Activated naive CD8-positive, alpha-beta T cell treated with anti-CD3 and anti-CD28 coated beads, Interleukin-2, amount 50 U/mL, for 24 hours (primary cell): ENCODE measurements around the gene CLIP3.
A peak's percentile ranks its signal among the peaks of the same experiment; 100 is the strongest.
"Not testable (repeated sequence)": the region's sequence is repeated elsewhere in the genome, so short reads cannot be mapped to it uniquely, and the experiment has no call there.

Experiments
- ATAC-seq: fragments of 150-1000 bp; cut with Tn5 transposase; one replicate; pipeline ENCODE4 v1.10.0; 2021
- DNase-seq: peaks from one replicate; pipeline ENCODE4 v3.0.0; 2021
- H3K27ac Mint-ChIP-seq: one replicate; pipeline ENCODE4 v1.8.0; 2021; ENCODE audit warnings: mild to moderate bottlenecking, mixed read lengths
- H3K27me3 Mint-ChIP-seq: one replicate; pipeline ENCODE4 v1.8.0; 2021; ENCODE audit warnings: mixed read lengths
- H3K36me3 Mint-ChIP-seq: one replicate; pipeline ENCODE4 v1.8.0; 2021; ENCODE audit warnings: low read depth, mixed read lengths
- H3K4me1 Mint-ChIP-seq: one replicate; pipeline ENCODE4 v1.8.0; 2021; ENCODE audit warnings: mixed read lengths
- H3K4me3 Mint-ChIP-seq: one replicate; pipeline ENCODE4 v1.8.0; 2021; ENCODE audit warnings: mild to moderate bottlenecking, moderate library complexity, mixed read lengths
- H3K9me3 Mint-ChIP-seq: one replicate; pipeline ENCODE4 v1.8.0; 2021; ENCODE audit warnings: mixed read lengths

CLIP3 gene, protein sequence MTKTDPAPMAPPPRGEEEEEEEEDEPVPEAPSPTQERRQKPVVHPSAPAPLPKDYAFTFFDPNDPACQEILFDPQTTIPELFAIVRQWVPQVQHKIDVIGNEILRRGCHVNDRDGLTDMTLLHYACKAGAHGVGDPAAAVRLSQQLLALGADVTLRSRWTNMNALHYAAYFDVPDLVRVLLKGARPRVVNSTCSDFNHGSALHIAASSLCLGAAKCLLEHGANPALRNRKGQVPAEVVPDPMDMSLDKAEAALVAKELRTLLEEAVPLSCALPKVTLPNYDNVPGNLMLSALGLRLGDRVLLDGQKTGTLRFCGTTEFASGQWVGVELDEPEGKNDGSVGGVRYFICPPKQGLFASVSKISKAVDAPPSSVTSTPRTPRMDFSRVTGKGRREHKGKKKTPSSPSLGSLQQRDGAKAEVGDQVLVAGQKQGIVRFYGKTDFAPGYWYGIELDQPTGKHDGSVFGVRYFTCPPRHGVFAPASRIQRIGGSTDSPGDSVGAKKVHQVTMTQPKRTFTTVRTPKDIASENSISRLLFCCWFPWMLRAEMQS

DNA sequence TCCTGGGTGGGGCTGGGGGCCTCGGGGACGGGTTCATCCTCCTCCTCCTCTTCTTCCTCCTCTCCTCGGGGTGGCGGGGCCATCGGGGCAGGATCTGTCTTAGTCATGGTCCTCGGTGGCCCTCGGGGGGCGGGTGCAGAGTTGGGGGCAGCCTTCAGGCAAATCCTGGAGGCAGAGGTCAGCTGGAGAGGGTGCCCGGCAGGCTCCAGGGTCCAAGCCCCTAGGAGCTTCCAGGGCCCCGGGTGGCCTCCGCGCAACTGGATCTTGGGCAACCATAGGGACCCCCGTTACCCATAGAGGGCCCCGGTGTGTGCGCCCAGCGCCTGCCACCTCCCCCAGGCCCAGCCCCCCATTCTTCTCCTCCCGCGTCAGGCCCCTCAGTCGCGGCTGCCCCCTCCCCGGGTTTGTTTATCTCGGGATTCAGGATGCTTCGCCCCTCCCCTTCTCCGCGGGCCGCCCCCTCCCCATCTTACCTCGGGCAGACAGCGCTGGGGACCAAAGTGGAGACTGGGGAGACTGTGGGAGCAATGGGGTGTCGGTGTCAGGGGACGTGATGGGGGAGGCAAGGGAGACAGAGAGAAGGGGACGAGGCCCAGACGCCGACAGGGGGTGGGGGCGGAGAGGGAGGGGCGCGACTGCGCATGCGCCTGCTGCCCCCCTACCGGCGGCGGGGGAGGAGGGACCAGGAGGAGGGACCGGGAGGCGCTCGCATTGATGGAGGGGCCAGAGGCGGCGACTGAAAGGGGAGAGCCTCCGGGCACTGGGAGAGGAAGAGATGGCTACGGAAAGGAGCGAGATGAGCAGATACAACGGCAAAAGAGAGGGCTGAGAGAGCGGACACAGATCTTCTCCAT is at the start of gene CLIP3:
TSS of gene CLIP3 (minus strand) at position 623 of the 854 bp plus-strand sequence. CDS start at position 107, 516 bp downstream.
- Mint-ChIP-seq H3K4me1 (peaks cover 15% of the 10 kb centered on the region), H3K36me3 (peaks cover 22% of the 10 kb centered on the region), H3K9me3 (no peaks in the 10 kb centered on the region), H3K27me3 (no peaks in the 10 kb centered on the region), H3K4me3 (peak within 1 kb of the TSS; percentile 21), H3K27ac (no peak within 1 kb of the TSS)
- ATAC-seq, result no peak
- DNase-seq, result peak; percentile 46

DNA sequence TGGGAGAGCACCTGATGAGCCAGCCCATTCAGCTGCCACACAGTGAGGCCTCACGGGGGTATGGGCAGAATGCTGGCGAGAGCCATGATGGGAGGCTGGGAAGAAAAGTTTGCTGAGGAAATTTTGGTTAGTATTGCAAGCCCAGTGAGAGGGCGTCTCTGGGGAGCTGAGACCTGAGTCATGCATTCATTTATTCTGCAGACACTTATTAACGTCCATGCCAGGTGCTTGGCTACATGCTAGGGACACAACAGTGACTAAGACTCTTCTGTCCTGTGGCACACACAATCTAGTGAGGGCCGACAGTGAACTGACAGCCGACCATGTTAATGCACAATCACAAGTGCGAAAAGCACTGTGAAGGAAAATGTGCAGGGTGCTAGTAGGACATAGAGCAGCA is 49.2 kb upstream of the CLIP3 start:
- H3K4me1 Mint-ChIP-seq, result no peaks in the 10 kb centered on the region
- no peak overlapping the region for H3K4me3 Mint-ChIP-seq
- H3K27ac Mint-ChIP-seq, result no peak overlapping the region
- DNase-seq (no peak), ATAC-seq (no peak)
- H3K27me3 Mint-ChIP-seq, result no peaks in the 10 kb centered on the region
- H3K36me3 Mint-ChIP-seq, result peaks cover 43% of the 10 kb centered on the region
- no peaks in the 10 kb centered on the region for H3K9me3 Mint-ChIP-seq

DNA sequence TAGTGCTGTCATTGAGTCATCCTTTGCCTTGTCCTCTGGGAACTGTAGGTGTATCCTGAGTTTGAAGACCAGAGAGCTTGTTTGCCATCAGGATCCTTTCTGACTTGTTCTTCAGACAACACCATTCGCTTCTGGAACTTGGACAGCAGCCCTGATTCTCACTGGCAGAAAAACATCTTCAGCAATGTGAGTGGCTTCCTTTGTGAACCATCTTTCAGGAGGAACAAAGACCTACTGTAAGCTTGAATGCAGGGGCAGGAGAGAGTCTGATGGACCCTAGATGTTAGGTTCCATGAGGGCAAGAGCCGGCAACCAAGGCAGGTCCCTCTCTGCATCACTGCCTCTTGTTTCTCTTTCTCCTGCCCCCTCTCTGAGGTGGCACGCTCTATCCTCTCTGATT is 48.7 kb upstream of the CLIP3 start:
- no peak for ATAC-seq
- Mint-ChIP-seq H3K27me3 (no peaks in the 10 kb centered on the region), H3K4me1 (no peaks in the 10 kb centered on the region), H3K36me3 (peaks cover 45% of the 10 kb centered on the region), H3K27ac (no peak overlapping the region), H3K4me3 (no peak overlapping the region), H3K9me3 (no peaks in the 10 kb centered on the region)
- DNase-seq, result no peak

DNA sequence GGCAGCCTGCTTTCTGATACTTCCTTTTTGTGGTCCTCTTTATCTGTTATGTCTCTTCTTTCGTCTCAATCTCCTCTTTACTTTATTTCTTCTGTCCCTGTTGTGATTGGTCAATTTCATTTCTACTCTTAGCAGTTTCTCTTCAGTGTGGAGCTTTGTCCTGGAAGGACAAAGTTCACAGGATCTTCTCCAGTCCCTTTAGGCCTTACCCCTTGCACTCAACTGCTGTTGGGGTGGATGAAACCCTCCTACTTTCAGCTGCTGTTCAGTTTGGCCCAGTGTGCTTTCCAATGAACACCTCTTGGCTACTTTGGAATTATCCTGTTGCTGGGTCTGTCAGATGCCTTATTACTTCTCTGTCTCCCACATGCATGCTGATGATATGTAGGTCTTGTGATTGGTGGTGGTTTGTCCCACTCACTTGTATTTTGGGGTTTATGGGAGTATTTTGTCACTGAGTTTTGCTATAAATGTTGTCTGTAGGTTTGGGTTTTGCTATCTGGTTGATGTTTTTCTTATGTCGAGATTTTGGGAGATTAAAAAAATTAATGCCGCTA is 46.8 kb upstream of the CLIP3 start:
- no peak overlapping the region for H3K27ac Mint-ChIP-seq
- peaks cover 36% of the 10 kb centered on the region for H3K36me3 Mint-ChIP-seq

DNA sequence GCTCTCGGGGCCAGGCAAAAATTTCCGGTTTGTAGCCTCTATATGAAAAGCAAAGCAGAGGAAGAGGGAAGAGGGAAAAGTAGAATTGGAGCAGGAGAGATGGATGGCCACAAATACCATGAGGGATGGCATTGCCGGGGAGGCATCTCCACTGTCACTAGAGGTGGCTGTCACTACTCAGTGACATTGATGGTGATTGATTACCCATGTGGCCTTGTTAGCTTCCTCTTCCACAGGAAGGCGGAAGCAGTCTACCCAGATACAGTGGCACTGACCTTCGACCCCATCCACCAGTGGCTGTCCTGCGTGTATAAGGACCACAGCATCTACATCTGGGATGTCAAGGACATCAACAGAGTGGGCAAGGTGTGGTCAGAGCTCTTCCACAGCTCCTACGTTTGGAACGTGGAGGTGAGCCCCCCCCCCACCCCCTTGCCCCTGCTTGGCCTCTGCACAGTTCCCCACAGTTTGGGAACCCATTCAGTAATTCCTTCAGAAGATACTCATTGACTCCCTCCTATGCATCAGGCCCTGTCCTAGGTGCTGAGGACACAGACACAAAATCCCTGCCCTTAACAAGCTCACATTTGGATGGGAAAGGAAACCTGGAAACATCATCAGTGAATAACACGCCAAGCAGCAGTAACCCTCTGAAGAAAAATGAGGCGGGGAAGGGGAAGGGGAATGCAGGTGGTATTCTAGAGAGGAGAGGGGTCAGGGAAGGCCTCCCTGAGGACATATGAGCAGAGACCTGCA is 40.6 kb upstream of the CLIP3 start:
- Mint-ChIP-seq H3K9me3 (no peaks in the 10 kb centered on the region), H3K27ac (no peak overlapping the region), H3K4me1 (peaks cover 2% of the 10 kb centered on the region), H3K4me3 (no peak overlapping the region), H3K36me3 (peaks cover 29% of the 10 kb centered on the region), H3K27me3 (no peaks in the 10 kb centered on the region)
- no peak for DNase-seq
- ATAC-seq, result no peak

More for the DNA sequence above, 46.8 kb upstream of the CLIP3 start:
- no peak for DNase-seq
- H3K4me1 Mint-ChIP-seq, result no peaks in the 10 kb centered on the region
- no peak for ATAC-seq
- no peaks in the 10 kb centered on the region for H3K9me3 Mint-ChIP-seq
- no peaks in the 10 kb centered on the region for H3K27me3 Mint-ChIP-seq
- no peak overlapping the region for H3K4me3 Mint-ChIP-seq

DNA sequence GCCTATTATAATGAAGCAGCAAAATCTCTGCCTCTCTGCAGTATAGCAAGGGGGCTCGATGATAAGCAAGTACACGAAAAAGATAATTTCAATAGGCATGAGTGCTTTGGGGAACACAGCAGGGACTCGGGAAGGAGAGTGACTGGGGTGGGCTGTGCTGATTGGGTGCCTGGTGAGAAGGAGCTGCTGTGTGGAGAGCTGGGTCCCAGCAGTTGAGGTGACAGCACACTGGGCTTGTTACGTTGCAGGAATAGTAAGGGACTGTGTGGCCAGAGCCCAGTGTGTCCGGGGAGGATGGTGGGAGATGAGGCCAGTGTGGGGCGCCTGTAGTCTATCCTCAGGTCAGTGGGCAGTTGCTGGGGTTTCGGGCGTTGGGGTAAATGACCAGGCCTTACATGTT is 39.4 kb upstream of the CLIP3 start:
- ATAC-seq (no peak), DNase-seq (no peak)
- Mint-ChIP-seq H3K27ac (no peak overlapping the region), H3K36me3 (peaks cover 38% of the 10 kb centered on the region), H3K4me3 (no peak overlapping the region), H3K27me3 (no peaks in the 10 kb centered on the region), H3K9me3 (no peaks in the 10 kb centered on the region), H3K4me1 (peaks cover 2% of the 10 kb centered on the region)

DNA sequence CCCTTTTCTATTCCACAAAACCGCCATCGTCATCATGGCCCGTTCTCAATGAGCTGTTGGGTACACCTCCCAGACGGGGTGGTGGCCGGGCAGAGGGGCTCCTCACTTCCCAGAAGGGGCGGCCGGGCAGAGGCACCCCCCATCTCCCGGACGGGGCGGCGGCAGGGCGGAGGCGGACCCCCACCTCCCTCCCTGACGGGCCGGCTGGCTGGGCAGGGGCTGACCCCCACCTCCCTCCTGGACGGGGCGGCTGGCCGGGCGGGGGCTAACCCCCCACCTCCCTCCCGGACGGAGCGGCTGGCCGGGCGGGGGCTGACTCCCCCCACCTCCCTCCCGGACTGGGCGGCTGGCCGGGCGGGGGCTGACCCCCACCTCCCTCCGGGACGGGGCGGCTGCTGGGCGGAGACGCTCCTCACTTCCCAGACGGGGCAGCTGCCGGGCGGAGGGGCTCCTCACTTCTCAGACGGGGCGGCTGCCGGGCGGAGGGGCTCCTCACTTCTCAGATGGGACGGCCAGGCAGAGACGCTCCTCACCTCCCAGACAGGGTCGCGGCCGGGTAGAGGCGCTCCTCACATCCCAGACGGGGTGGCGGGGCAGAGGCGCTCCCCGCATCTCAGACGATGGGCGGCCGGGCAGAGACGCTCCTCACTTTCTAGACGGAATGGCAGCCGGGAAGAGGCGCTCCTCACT is 36.3 kb upstream of the CLIP3 start:
- not testable (repeated sequence) for H3K27me3 Mint-ChIP-seq, H3K4me1 Mint-ChIP-seq, H3K4me3 Mint-ChIP-seq, H3K9me3 Mint-ChIP-seq, H3K27ac Mint-ChIP-seq, DNase-seq, ATAC-seq
- H3K36me3 Mint-ChIP-seq, result peaks cover 39% of the 10 kb centered on the region

DNA sequence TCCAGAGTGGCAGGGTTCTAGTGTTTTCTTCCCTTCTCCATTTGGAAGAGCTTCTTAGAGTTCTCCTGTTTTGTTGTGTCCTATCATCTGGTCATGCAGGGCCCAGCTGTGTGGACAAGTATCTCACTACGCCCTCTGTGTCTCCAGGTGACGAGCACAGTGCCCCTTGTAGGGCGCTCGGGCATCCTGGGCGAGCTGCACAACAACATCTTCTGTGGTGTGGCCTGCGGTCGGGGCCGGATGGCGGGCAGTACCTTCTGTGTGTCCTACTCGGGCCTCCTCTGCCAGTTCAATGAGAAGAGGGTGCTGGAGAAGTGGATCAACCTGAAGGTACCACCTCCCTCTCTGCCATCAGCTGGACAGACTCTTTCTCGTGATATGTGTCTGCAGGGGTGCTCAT is 35.0 kb upstream of the CLIP3 start:
- DNase-seq, result no peak
- Mint-ChIP-seq H3K4me1 (peaks cover 2% of the 10 kb centered on the region), H3K36me3 (peaks cover 40% of the 10 kb centered on the region), H3K27ac (no peak overlapping the region), H3K4me3 (no peak overlapping the region), H3K9me3 (no peaks in the 10 kb centered on the region), H3K27me3 (no peaks in the 10 kb centered on the region)
- ATAC-seq, result no peak

DNA sequence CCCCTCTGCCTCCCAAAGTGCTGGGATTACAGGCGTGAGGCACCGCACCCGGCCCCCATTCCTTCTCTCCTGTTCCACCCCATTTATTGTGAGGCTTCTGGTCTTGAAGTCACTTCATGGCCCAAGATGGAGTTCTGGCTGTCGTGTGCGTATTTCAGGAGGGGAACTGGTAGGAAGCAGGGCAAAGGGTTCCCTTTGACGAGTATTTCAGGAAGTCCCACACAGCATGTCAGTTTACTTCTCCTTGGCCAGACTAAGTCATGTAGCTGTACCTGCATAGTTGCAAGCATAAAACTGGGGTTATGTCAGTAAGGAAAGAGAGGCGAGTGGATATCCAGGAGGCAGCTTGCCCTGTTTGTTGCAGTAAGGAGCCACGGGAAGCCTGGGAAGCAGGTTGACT is 32.2 kb upstream of the CLIP3 start:
- DNase-seq (no peak), ATAC-seq (no peak)
- Mint-ChIP-seq H3K36me3 (peaks cover 28% of the 10 kb centered on the region), H3K4me1 (no peaks in the 10 kb centered on the region), H3K4me3 (no peak overlapping the region), H3K27ac (no peak overlapping the region), H3K9me3 (no peaks in the 10 kb centered on the region), H3K27me3 (no peaks in the 10 kb centered on the region)

DNA sequence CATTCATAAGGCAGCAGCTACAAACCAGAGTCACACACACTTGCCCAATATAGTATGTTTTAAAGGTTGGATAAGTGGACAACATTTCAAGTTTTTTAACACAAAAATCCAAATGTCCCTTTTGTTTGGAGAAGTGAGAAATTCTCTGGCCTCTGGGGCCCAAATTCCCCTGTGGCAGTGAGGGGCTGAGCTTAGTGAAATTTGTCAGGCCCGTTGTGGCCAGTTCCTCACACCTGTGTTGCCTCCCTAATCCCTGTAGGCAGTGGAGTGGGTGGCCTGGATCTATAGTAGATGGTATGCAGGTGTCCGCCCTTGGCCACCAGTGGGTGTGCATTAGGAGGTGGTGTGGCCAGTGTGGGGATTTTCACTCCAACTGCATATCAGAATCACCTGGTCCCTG is 28.7 kb upstream of the CLIP3 start:
- peaks cover 20% of the 10 kb centered on the region for H3K36me3 Mint-ChIP-seq
- H3K9me3 Mint-ChIP-seq, result no peaks in the 10 kb centered on the region
- H3K27me3 Mint-ChIP-seq, result no peaks in the 10 kb centered on the region
- H3K4me1 Mint-ChIP-seq, result peaks cover 1% of the 10 kb centered on the region
- no peak overlapping the region for H3K4me3 Mint-ChIP-seq
- DNase-seq (no peak), ATAC-seq (no peak)
- no peak overlapping the region for H3K27ac Mint-ChIP-seq

DNA sequence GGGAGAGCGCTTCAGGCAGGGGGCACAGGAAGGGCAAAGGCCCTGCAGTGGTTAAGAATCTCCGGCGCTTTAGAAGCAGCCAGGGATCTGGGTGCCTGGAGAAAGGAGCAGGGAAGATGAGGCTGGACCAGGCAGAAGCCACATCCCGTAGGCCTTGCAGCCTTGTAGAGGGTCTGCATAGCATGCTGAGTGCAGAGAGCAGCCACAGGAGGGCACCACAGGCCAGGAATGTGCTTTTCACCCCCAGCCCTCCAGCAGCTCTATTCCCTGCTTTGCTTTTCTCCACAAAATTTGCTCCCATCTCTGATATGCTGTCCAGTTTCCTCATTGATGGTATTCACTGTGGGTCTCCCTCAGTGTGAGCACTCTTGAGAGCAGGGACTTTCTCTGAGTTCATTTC is 27.8 kb upstream of the CLIP3 start:
- no peak for ATAC-seq
- no peaks in the 10 kb centered on the region for H3K9me3 Mint-ChIP-seq
- H3K4me3 Mint-ChIP-seq, result no peak overlapping the region
- H3K27me3 Mint-ChIP-seq, result no peaks in the 10 kb centered on the region
- peaks cover 7% of the 10 kb centered on the region for H3K4me1 Mint-ChIP-seq
- no peak overlapping the region for H3K27ac Mint-ChIP-seq
- DNase-seq, result peak; percentile 20
- H3K36me3 Mint-ChIP-seq, result peaks cover 20% of the 10 kb centered on the region

DNA sequence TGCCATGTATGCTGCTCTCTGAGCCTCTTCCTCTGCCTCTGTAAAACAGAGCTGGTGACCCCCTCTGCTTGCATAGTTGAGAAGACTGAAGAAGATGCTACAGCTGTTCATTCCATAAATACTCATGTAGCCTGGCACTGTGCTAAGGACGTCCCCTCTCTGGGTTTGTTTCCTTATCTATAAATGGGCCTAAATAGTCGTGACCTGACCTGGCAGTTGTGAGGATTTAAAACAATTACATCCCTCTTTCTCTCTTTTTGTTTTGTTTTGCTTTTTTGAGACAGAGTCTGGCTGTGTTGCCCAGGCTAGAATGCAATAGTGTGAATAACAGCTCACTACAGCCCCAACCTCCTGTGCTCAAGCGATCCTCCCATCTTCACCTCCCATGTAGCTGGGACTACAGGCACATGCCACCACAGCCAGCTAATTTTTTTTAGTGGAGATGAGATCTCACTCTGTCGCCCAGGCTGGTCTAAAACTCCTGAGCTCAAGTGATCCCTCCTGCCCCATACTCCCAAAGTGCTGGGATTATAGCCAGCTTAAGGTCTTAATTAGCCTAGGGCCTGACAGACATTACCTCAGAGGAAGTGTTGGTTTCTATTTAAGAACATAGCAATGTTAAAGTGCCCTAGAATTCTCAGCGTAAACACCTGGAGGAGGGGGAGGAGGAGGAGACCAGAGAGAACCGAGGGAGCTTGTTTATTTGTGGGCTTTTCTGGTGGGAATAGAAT is 26.7 kb upstream of the CLIP3 start:
- Mint-ChIP-seq H3K27me3 (no peaks in the 10 kb centered on the region), H3K36me3 (peaks cover 16% of the 10 kb centered on the region), H3K4me3 (no peak overlapping the region), H3K9me3 (no peaks in the 10 kb centered on the region), H3K27ac (no peak overlapping the region), H3K4me1 (peaks cover 11% of the 10 kb centered on the region)
- ATAC-seq, result no peak
- DNase-seq, result no peak

DNA sequence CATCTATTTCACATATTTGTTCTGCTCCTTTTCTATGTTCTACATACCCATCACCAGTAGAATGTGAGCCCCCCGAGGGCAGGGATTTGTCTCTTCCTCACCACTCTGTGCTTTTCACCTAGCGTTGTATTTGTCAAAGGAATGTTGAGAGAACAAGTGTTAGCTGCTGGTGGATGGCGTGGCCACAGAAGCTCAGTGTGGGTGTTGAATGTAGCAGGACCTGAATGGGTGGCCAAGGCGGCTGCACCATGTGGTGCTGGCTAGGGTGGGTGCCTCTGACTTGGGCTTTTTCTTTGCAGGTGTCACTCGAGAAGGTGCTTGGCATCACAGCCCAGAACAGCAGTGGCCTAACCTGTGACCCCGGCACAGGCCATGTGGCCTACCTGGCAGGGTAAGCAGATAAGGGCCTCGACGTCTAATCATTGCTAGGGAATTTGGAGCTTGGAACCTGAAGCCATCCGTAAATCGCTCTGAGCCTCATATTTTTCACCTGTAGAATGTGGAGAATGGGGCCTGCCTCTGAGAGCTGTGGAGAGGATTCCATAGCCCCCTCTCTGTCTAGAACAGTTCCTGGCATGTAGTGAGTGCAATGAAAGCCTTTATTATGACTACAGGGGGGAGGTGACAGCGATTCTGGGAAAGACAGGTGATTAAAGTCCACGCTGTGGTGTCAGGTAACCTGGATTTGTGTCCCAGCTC is 26.0 kb upstream of the CLIP3 start:
- Mint-ChIP-seq H3K27ac (no peak overlapping the region), H3K36me3 (peaks cover 13% of the 10 kb centered on the region)

More for the DNA sequence above, 26.0 kb upstream of the CLIP3 start:
- no peak for ATAC-seq
- no peak for DNase-seq
- no peak overlapping the region for H3K4me3 Mint-ChIP-seq
- no peaks in the 10 kb centered on the region for H3K9me3 Mint-ChIP-seq
- H3K4me1 Mint-ChIP-seq, result peaks cover 13% of the 10 kb centered on the region
- no peaks in the 10 kb centered on the region for H3K27me3 Mint-ChIP-seq
